Measurements from ENCODE around the gene RENBP.
"Not testable (repeated sequence)": the region's sequence is repeated elsewhere in the genome, so short reads cannot be mapped to it uniquely, and the experiment has no call there.

The RENBP gene

GRCh38 chrX:153944140-153944799, at the start of gene RENBP:
TSS of gene RENBP (minus strand) at chrX:153944643. CDS start at chrX:153944610, 33 bp downstream.
- DNase-seq: peak; percentile 52

- no peak for DNase-seq
Measured at GRCh38 chrX:153993978-153994377, 49.5 kb upstream of the RENBP start.

GRCh38 chrX:153993079-153993478, 48.6 kb upstream of the RENBP start:
- DNase-seq: no peak

- DNase-seq: no peak
Measured at GRCh38 chrX:153992180-153992579, 47.7 kb upstream of the RENBP start.

GRCh38 chrX:153991013-153991580, 46.7 kb upstream of the RENBP start:
- no peak for DNase-seq

GRCh38 chrX:153989973-153990655, 45.7 kb upstream of the RENBP start:
- no peak for DNase-seq

GRCh38 chrX:153988493-153988892, 44.0 kb upstream of the RENBP start:
- no peak for DNase-seq

GRCh38 chrX:153984351-153985178, 40.1 kb upstream of the RENBP start:
- no peak for DNase-seq

GRCh38 chrX:153983321-153983801, 38.9 kb upstream of the RENBP start:
- DNase-seq: no peak

GRCh38 chrX:153981771-153982533, 37.5 kb upstream of the RENBP start:
- no peak for DNase-seq

- DNase-seq: no peak
Measured at GRCh38 chrX:153981231-153981630, 36.8 kb upstream of the RENBP start.

GRCh38 chrX:153980394-153980793, 36.0 kb upstream of the RENBP start:
- not testable (repeated sequence) for DNase-seq

- no peak for DNase-seq
Measured at GRCh38 chrX:153974726-153975286, 30.4 kb upstream of the RENBP start.

- DNase-seq: no peak
Measured at GRCh38 chrX:153974003-153974725, 29.7 kb upstream of the RENBP start.

GRCh38 chrX:153973127-153974002, 28.9 kb upstream of the RENBP start:
- peak; percentile 44 for DNase-seq

- DNase-seq: peak; percentile 98
Measured at GRCh38 chrX:153972368-153973126, 28.1 kb upstream of the RENBP start, which contains the start of gene TMEM187. TSS of gene TMEM187 (plus strand) at chrX:153972754. CDS start at chrX:153982063, 9,309 bp downstream.

- peak; percentile 93 for DNase-seq
Measured at GRCh38 chrX:153971450-153972367, 27.3 kb upstream of the RENBP start, which contains the start of gene HCFC1. TSS of gene HCFC1 (minus strand) at chrX:153971818. CDS start at chrX:153970840, 978 bp downstream.

GRCh38 chrX:153971124-153971449, 26.6 kb upstream of the RENBP start:
- DNase-seq: peak; percentile 90

Data from NCI-H1436 (cell line).